WTC11 (cell line): ENCODE results near the gene ZNF500. TPM values are rescaled to one million over a fixed set of nuclear protein-coding genes. Genes with fewer than 3 reads are reported as not detected.

Experiments used
- ATAC-seq: fragments of 200-7000 bp; cut with Tn5 transposase; 2 replicates; pipeline ENCODE4 v1.10.0; 2021; ENCODE audit warnings: mild to moderate bottlenecking, moderate library complexity
- CTCF ChIA-PET: fragments of 300-600 bp; sonication (Branson Sonifier 250); formaldehyde crosslinking; loops from one replicate; lab custom pipeline; 2021; ENCODE audit warnings: antibody characterized with exemption; lab: Charles Lee
- POLR2A ChIA-PET: fragments of 350-600 bp; sonication (Branson Sonifier 250); formaldehyde crosslinking; loops from one replicate; lab custom pipeline; 2021; ENCODE audit warnings: antibody characterized with exemption; lab: Charles Lee
- DNase-seq: peaks from one replicate; pipeline ENCODE4 v3.0.0; 2021; ENCODE audit warnings: low spot score
- H3K27ac Mint-ChIP-seq: 2 replicates; pipeline ENCODE4 v1.8.0; 2021; ENCODE audit warnings: mixed read lengths
- H3K27me3 Mint-ChIP-seq: 2 replicates; pipeline ENCODE4 v1.8.0; 2021; ENCODE audit warnings: low read depth, mild to moderate bottlenecking, moderate library complexity, mixed read lengths
- H3K36me3 Mint-ChIP-seq: 2 replicates; pipeline ENCODE4 v1.8.0; 2021; ENCODE audit warnings: mixed read lengths
- H3K4me1 Mint-ChIP-seq: 2 replicates; pipeline ENCODE4 v1.8.0; 2022; ENCODE audit warnings: mixed read lengths
- H3K4me3 Mint-ChIP-seq: 2 replicates; pipeline ENCODE4 v1.8.0; 2021; ENCODE audit warnings: mild to moderate bottlenecking, moderate library complexity, mixed read lengths
- H3K9me3 Mint-ChIP-seq: 2 replicates; pipeline ENCODE4 v1.8.0; 2021; ENCODE audit warnings: mixed read lengths
- ELF4 ChIP-seq: sonication (generic); formaldehyde crosslinking; IDR thresholded peaks from 2 replicates; pipeline ENCODE4 v1.8.1; 2022; ENCODE audit warnings: low read depth, mild to moderate bottlenecking, moderate library complexity, missing genetic modification reagents
- EMX1 ChIP-seq: fragments of 250-450 bp; sonication (Bioruptor Pico); IDR thresholded peaks from 2 replicates; pipeline ENCODE4 v1.8.0; 2021; ENCODE audit warnings: mild to moderate bottlenecking
- ESRRA ChIP-seq: sonication (generic); formaldehyde crosslinking; IDR thresholded peaks from 2 replicates; pipeline ENCODE4 v1.8.1; 2022; ENCODE audit warnings: mild to moderate bottlenecking, missing genetic modification reagents, borderline replicate concordance
- ETV6 ChIP-seq: sonication (generic); formaldehyde crosslinking; IDR thresholded peaks from 2 replicates; pipeline ENCODE4 v1.8.1; 2022; ENCODE audit warnings: mild to moderate bottlenecking, missing genetic modification reagents
- FOXJ3 ChIP-seq: sonication (generic); formaldehyde crosslinking; IDR thresholded peaks from 2 replicates; pipeline ENCODE4 v1.9.0; 2021; ENCODE audit warnings: missing genetic modification reagents, mild to moderate bottlenecking, borderline replicate concordance
- FOXK1 ChIP-seq: sonication (generic); formaldehyde crosslinking; IDR thresholded peaks from 2 replicates; pipeline ENCODE4 v1.8.0; 2022; ENCODE audit warnings: mild to moderate bottlenecking, moderate library complexity, missing genetic modification reagents
- FOXP4 ChIP-seq: sonication (generic); formaldehyde crosslinking; IDR thresholded peaks from 2 replicates; pipeline ENCODE4 v1.8.0; 2022; ENCODE audit warnings: mild to moderate bottlenecking, missing genetic modification reagents
- GABPB1 ChIP-seq: sonication (generic); formaldehyde crosslinking; IDR thresholded peaks from 2 replicates; pipeline ENCODE4 v1.8.1; 2023; ENCODE audit warnings: mild to moderate bottlenecking, missing genetic modification reagents
- NR2C2 ChIP-seq: sonication (generic); formaldehyde crosslinking; IDR thresholded peaks from 2 replicates; pipeline ENCODE4 v1.8.0; 2022; ENCODE audit warnings: mild to moderate bottlenecking, missing genetic modification reagents
- SP1 ChIP-seq: sonication (generic); formaldehyde crosslinking; conservative IDR thresholded peaks from 2 replicates; pipeline ENCODE4 v1.8.1; 2022; ENCODE audit warnings: missing genetic modification reagents
- TEAD4 ChIP-seq: sonication (generic); formaldehyde crosslinking; IDR thresholded peaks from 2 replicates; pipeline ENCODE4 v1.8.0; 2022; ENCODE audit warnings: mild to moderate bottlenecking, missing genetic modification reagents
- USF1 ChIP-seq: sonication (generic); formaldehyde crosslinking; IDR thresholded peaks from 2 replicates; pipeline ENCODE4 v1.8.0; 2022; ENCODE audit warnings: mild to moderate bottlenecking, missing genetic modification reagents
- ZBTB43 ChIP-seq: sonication (generic); formaldehyde crosslinking; IDR thresholded peaks from 2 replicates; pipeline ENCODE4 v1.8.1; 2023; ENCODE audit warnings: mild to moderate bottlenecking, missing genetic modification reagents
- ZNF396 ChIP-seq: fragments of 250-450 bp; sonication (Bioruptor Pico); IDR thresholded peaks from 2 replicates; pipeline ENCODE4 v1.8.0; 2021; ENCODE audit warnings: mild to moderate bottlenecking, moderate library complexity, borderline replicate concordance
- total RNA-seq: library from RNA; stranded (reverse); gene quantifications from 3 replicates; pipeline ENCODE4 v1.2.3, GENCODE V29; 2021
- TF ChIP-seq, protein P1 (sequence below): sonication (generic); formaldehyde crosslinking; IDR thresholded peaks from 2 replicates; pipeline ENCODE4 v1.8.1; 2022; ENCODE audit warnings: missing genetic modification reagents, borderline replicate concordance
- TF ChIP-seq, protein P2 (sequence below): sonication (generic); formaldehyde crosslinking; IDR thresholded peaks from 2 replicates; pipeline ENCODE4 v1.8.1; 2023; ENCODE audit warnings: mild to moderate bottlenecking, missing genetic modification reagents, borderline replicate concordance
- TF ChIP-seq, protein P3 (sequence below): sonication (generic); formaldehyde crosslinking; IDR thresholded peaks from 2 replicates; pipeline ENCODE4 v1.8.1; 2022; ENCODE audit warnings: low read depth, missing genetic modification reagents, borderline replicate concordance

Gene ZNF500
- total RNA-seq, 1 experiment from 2014 or later = 19.9 TPM

DNA sequence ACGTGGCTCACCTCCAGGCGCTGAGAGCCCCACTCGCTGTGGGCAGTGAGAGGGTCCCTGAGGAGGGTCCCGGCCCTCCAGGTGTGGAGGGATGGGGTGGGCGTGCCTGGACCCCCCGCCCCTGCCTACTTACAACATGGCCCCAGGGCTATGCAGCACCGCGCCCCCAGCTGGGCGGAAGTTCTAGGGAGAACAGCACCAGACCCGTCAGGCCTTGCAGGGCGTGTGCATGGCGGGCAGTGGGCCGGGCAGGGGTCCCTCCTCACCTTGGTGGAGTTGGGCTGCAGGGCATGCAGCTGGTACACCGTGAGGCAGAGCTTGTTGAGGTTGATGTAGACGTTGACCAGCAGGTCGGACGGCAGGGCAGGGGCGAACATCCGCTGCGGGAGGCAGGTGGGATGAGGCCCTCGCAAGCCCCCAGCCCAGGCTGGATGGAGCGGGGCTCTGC is 30.9 kb upstream of the ZNF500 start:
- CTCF ChIA-PET = no interaction called here
- H3K9me3 Mint-ChIP-seq = no peaks in the 10 kb centered on the region
- H3K4me3 Mint-ChIP-seq = no peak overlapping the region
- H3K36me3 Mint-ChIP-seq = peaks cover 4% of the 10 kb centered on the region; the same call in 1 of the 2 replicates
- no peaks in the 10 kb centered on the region for H3K27me3 Mint-ChIP-seq
- H3K4me1 Mint-ChIP-seq = peaks cover 9% of the 10 kb centered on the region
- no peak for DNase-seq
- TF ChIP-seq EMX1 (CRISPR knock-in tag) (no peak), ETV6 (CRISPR knock-in tag) (no peak), TEAD4 (CRISPR knock-in tag) (no peak), ZBTB43 (CRISPR knock-in tag) (no peak), FOXK1 (CRISPR knock-in tag) (no peak), FOXP4 (CRISPR knock-in tag) (no peak), SP1 (CRISPR knock-in tag) (no peak), ESRRA (CRISPR knock-in tag) (no peak)
- TF ChIP-seq, protein P1, sequence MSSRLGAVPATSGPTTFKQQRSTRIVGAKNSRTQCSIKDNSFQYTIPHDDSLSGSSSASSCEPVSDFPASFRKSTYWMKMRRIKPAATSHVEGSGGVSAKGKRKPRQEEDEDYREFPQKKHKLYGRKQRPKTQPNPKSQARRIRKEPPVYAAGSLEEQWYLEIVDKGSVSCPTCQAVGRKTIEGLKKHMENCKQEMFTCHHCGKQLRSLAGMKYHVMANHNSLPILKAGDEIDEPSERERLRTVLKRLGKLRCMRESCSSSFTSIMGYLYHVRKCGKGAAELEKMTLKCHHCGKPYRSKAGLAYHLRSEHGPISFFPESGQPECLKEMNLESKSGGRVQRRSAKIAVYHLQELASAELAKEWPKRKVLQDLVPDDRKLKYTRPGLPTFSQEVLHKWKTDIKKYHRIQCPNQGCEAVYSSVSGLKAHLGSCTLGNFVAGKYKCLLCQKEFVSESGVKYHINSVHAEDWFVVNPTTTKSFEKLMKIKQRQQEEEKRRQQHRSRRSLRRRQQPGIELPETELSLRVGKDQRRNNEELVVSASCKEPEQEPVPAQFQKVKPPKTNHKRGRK (CRISPR knock-in tag) = no peak
- POLR2A ChIA-PET = no interaction called here
- no peak overlapping the region for H3K27ac Mint-ChIP-seq
- no peak for ATAC-seq

- TF ChIP-seq USF1 (CRISPR knock-in tag) (no peak), NR2C2 (CRISPR knock-in tag) (no peak), GABPB1 (CRISPR knock-in tag) (no peak), ZNF396 (CRISPR knock-in tag) (no peak), ELF4 (CRISPR knock-in tag) (no peak), FOXJ3 (no peak)
- TF ChIP-seq, protein P2, sequence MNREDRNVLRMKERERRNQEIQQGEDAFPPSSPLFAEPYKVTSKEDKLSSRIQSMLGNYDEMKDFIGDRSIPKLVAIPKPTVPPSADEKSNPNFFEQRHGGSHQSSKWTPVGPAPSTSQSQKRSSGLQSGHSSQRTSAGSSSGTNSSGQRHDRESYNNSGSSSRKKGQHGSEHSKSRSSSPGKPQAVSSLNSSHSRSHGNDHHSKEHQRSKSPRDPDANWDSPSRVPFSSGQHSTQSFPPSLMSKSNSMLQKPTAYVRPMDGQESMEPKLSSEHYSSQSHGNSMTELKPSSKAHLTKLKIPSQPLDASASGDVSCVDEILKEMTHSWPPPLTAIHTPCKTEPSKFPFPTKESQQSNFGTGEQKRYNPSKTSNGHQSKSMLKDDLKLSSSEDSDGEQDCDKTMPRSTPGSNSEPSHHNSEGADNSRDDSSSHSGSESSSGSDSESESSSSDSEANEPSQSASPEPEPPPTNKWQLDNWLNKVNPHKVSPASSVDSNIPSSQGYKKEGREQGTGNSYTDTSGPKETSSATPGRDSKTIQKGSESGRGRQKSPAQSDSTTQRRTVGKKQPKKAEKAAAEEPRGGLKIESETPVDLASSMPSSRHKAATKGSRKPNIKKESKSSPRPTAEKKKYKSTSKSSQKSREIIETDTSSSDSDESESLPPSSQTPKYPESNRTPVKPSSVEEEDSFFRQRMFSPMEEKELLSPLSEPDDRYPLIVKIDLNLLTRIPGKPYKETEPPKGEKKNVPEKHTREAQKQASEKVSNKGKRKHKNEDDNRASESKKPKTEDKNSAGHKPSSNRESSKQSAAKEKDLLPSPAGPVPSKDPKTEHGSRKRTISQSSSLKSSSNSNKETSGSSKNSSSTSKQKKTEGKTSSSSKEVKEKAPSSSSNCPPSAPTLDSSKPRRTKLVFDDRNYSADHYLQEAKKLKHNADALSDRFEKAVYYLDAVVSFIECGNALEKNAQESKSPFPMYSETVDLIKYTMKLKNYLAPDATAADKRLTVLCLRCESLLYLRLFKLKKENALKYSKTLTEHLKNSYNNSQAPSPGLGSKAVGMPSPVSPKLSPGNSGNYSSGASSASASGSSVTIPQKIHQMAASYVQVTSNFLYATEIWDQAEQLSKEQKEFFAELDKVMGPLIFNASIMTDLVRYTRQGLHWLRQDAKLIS (CRISPR knock-in tag) = no peak
- TF ChIP-seq, protein P3, sequence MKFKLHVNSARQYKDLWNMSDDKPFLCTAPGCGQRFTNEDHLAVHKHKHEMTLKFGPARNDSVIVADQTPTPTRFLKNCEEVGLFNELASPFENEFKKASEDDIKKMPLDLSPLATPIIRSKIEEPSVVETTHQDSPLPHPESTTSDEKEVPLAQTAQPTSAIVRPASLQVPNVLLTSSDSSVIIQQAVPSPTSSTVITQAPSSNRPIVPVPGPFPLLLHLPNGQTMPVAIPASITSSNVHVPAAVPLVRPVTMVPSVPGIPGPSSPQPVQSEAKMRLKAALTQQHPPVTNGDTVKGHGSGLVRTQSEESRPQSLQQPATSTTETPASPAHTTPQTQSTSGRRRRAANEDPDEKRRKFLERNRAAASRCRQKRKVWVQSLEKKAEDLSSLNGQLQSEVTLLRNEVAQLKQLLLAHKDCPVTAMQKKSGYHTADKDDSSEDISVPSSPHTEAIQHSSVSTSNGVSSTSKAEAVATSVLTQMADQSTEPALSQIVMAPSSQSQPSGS = no peak
- no peaks in the 10 kb centered on the region for H3K27me3 Mint-ChIP-seq
- ChIA-PET POLR2A (no interaction called here), CTCF (no interaction called here)
- DNase-seq (no peak), ATAC-seq (no peak)
- H3K27ac Mint-ChIP-seq = peak overlapping the region; percentile 78
- peaks cover 4% of the 10 kb centered on the region; the same call in 1 of the 2 replicates for H3K36me3 Mint-ChIP-seq
- no peak overlapping the region for H3K4me3 Mint-ChIP-seq
- no peaks in the 10 kb centered on the region for H3K9me3 Mint-ChIP-seq
- peaks cover 9% of the 10 kb centered on the region for H3K4me1 Mint-ChIP-seq
Observed at GRCh38 chr16:4796982-4797804, 30.2 kb upstream of the ZNF500 start.
